ENCODE results near the gene CD200R1. TPM values are rescaled to one million over a fixed set of nuclear protein-coding genes. Genes with fewer than 3 reads are reported as not detected.

The CD200R1 gene
- total and polyA plus RNA-seq, 2 of the 8 experiments (the other 6 are each of a cell fraction or from before 2014, with no cell fraction given): 0.02 TPM; not detected in 1

DNA sequence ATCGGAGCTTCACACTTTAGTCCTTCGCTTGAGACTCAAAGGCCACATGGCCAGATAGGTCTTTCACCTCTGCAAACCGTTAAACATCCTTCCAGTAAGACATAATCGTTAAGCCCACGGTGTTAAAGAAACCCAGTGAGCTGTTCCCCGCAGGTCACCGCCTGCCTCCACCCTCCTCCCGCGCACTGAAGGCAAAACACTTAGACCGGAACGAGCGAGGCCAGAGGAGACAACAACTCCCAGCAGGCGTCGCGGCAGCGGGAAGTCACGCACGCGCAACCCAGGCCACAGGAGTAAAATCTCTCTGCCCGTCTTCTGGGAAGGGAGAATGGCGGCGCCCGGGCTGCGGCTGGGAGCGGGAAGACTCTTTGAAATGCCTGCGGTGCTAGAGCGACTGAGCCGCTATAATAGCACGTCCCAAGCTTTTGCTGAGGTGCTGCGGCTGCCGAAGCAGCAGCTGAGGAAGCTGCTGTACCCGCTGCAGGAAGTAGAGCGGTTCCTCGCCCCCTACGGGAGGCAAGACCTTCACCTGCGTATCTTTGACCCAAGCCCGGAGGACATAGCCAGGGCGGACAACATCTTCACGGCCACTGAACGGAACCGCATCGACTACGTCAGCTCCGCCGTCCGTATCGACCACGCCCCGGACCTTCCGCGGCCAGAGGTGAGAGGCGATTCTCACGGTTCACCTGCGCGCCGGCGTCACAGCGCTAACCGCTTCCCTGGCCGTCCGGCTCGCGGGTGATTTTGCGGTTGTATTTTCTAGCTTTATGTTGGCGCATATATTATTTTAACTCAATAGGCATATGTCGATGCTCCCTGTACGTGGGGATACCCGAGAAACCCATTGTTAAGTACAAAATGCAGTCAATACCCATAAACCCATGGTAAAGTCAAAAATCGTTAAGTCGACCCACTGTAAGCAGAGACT lies 16.0 kb upstream of the CD200R1 start, which contains the start of gene GTPBP8 (continued):
- TF ChIP-seq SP4 (IDR thresholded peaks at IDR 0.05; ENCODE audit: low read length) (peak; percentile 51; the same call in 1 of the 2 replicates), POU5F1 (IDR thresholded peaks at IDR 0.05; ENCODE audit: low read depth, low read length) (no peak), NRF1 (IDR thresholded peaks at IDR 0.05; ENCODE audit: low read depth, low read length) (peak; percentile 73), TEAD4 (IDR thresholded peaks at IDR 0.05; ENCODE audit: low read depth, low read length) (no peak), EGR1 (IDR thresholded peaks at IDR 0.05; ENCODE audit: borderline replicate concordance, low read depth, low read length) (no peak), EP300 (IDR thresholded peaks at IDR 0.05; ENCODE audit: borderline replicate concordance in 1 of 2, low read depth in 2 of 2, low read length in 2 of 2) (no peak), RFX5 (IDR thresholded peaks at IDR 0.05; ENCODE audit: borderline replicate concordance, low read depth, low read length) (no peak; the same call in 1 of the 2 replicates), SIN3A (conservative IDR thresholded peaks at IDR 0.05 in 1 of 2, IDR thresholded peaks at IDR 0.05 in 1 of 2; ENCODE audit: low read depth in 1 of 2, low read length in 2 of 2) (peak; percentile 55 to 85; a peak in 1 of 4 replicates), CEBPB (IDR thresholded peaks at IDR 0.05; ENCODE audit: low read depth, low read length) (no peak), GABPA (IDR thresholded peaks at IDR 0.05; ENCODE audit: borderline replicate concordance, insufficient read depth, low read length) (no peak), POLR2AphosphoS5 (IDR thresholded peaks at IDR 0.05; ENCODE audit: low read depth, low read length) (peak; percentile 97), CHD1 (IDR thresholded peaks at IDR 0.05; ENCODE audit: low read depth, low read length) (0 out of 2 replicates have a peak, but pooled peaks have one; percentile 62), FOSL1 (IDR thresholded peaks at IDR 0.05; ENCODE audit: insufficient read depth, low read depth, low read length) (no peak), TBP (IDR thresholded peaks at IDR 0.05; ENCODE audit: low read depth, low read length) (peak; percentile 93), SUZ12 (IDR thresholded peaks at IDR 0.05; ENCODE audit: low read length) (no peak), TAF7 (optimal IDR thresholded peaks at IDR 0.05; ENCODE audit: borderline replicate concordance, low read depth, low read length) (peak; percentile 93), YY1 (IDR thresholded peaks at IDR 0.05; ENCODE audit: low read depth, low read length) (peak; percentile 94), BCL11A (IDR thresholded peaks at IDR 0.05; ENCODE audit: low read depth in 2 of 2, low read length in 2 of 2) (no peak), RXRA (IDR thresholded peaks at IDR 0.05; ENCODE audit: insufficient read depth, low read depth, low read length) (no peak)
- TF ChIP-seq, protein P1, sequence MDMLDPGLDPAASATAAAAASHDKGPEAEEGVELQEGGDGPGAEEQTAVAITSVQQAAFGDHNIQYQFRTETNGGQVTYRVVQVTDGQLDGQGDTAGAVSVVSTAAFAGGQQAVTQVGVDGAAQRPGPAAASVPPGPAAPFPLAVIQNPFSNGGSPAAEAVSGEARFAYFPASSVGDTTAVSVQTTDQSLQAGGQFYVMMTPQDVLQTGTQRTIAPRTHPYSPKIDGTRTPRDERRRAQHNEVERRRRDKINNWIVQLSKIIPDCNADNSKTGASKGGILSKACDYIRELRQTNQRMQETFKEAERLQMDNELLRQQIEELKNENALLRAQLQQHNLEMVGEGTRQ (IDR thresholded peaks at IDR 0.05; ENCODE audit: low read length): 0 out of 2 replicates have a peak, but pooled peaks have one; percentile 18
- TF ChIP-seq, protein P2, sequence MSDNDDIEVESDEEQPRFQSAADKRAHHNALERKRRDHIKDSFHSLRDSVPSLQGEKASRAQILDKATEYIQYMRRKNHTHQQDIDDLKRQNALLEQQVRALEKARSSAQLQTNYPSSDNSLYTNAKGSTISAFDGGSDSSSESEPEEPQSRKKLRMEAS (IDR thresholded peaks at IDR 0.05): peak; percentile 89
